ENCODE measurements around the gene WDR88. TPM values are rescaled to one million over a fixed set of nuclear protein-coding genes. Genes with fewer than 3 reads are reported as not detected.

Gene WDR88
- total and polyA plus RNA-seq, 10 of the 15 experiments (the other 5 are each of a cell fraction or from before 2014, with no cell fraction given) = 0.19 to 0.34 TPM; not detected in 8

DNA sequence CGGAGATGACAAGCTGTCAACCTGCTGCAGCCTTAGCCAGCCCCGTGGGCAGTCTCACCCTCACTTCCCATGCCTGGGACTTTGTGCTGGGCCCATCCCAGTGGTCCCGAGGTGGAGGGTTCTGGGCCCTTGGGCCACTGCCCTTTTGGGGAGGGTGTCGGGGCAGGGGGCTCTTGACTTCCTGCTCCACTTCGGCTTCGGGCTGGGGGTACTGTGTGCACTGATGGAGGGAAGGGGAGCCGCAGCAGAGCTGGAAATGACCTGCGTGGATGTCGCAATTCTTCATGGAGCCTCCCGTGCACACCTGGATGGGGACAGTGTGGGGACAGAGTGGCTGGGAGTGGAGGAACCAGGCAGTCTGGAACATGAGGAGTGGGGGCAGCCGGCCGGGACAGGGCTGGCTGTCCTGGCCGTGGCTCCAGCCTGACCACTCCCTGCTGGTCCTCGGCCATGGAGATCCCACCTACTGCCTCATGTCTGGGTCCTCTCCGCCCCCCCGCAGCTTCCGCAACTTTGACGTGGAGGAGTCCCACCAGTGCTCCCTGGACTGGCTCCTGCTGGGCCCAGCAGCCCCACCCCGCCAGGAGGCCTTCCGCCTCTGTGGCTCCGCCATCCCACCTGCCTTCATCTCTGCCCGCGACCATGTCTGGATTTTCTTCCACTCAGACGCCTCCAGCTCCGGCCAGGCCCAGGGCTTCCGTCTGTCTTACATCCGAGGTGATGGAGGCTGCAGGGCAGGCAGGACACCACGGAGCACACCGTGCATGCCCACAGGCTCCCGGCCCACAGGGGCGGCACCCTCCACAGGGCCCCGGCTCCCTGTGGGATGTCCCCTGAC lies 72.4 kb downstream of the WDR88 start:
- ATAC-seq (no peak), DNase-seq (ENCODE audit: low read depth, low spot score) (no peak), FAIRE-seq (no peak)
- Histone ChIP-seq H4K20me1 (ENCODE audit: control insufficient read depth, insufficient read depth) (no peaks in the 10 kb centered on the region), H3K27me3 (replicated peaks in 1 of 2; ENCODE audit: control insufficient read depth in 2 of 2, insufficient read depth in 2 of 2, low read length in 1 of 2) (no peaks in the 10 kb centered on the region), H3K9me3 (replicated peaks; ENCODE audit: control insufficient read depth, insufficient read depth, low read length) (no peaks in the 10 kb centered on the region), H2AFZ (ENCODE audit: control insufficient read depth, low read depth, low read length) (no peak overlapping the region), H3K4me3 (no peak overlapping the region), H3K9ac (ENCODE audit: control insufficient read depth, insufficient read depth, low read length) (no peak overlapping the region), H3K36me3 (ENCODE audit: control insufficient read depth in 2 of 2, insufficient read depth in 2 of 2, low read length in 1 of 2) (no peaks in the 10 kb centered on the region), H3K4me2 (ENCODE audit: control insufficient read depth, insufficient read depth) (no peak overlapping the region), H3K79me2 (ENCODE audit: control insufficient read depth, insufficient read depth, low read length) (no peaks in the 10 kb centered on the region), H3K27ac (ENCODE audit: control insufficient read depth, insufficient read depth) (no peak overlapping the region), H3K4me1 (ENCODE audit: control insufficient read depth, insufficient read depth, low read length) (no peaks in the 10 kb centered on the region)
- SMC1A ChIA-PET (ENCODE audit: uncharacterized antibody, unreplicated experiment) = interaction anchor here (0.6 kb wide), 1 partner anchor 896 kb away, joined by 3 read pairs; no protein-coding TSS in a partner anchor
- in situ Hi-C loops (cut with MboI) (no loop called here), intact Hi-C loops (cut with micrococcal nuclease; ENCODE audit: unreplicated experiment) (no loop called here)
- POLR2A ChIA-PET = no interaction called here
- TF ChIP-seq FOXM1 (IDR thresholded peaks at IDR 0.05; ENCODE audit: low read depth, low read length) (no peak), BCL11A (IDR thresholded peaks at IDR 0.05; ENCODE audit: low read depth, low read length) (no peak), ZNF384 (IDR thresholded peaks at IDR 0.05; ENCODE audit: borderline replicate concordance, low read depth, low read length) (no peak), HDGF (IDR thresholded peaks at IDR 0.05) (no peak), RB1 (IDR thresholded peaks at IDR 0.05; ENCODE audit: borderline replicate concordance) (no peak), SREBF1 (IDR thresholded peaks at IDR 0.05; ENCODE audit: low read length) (no peak), IRF3 (IDR thresholded peaks at IDR 0.05) (no peak)
- TF ChIP-seq, protein P1, sequence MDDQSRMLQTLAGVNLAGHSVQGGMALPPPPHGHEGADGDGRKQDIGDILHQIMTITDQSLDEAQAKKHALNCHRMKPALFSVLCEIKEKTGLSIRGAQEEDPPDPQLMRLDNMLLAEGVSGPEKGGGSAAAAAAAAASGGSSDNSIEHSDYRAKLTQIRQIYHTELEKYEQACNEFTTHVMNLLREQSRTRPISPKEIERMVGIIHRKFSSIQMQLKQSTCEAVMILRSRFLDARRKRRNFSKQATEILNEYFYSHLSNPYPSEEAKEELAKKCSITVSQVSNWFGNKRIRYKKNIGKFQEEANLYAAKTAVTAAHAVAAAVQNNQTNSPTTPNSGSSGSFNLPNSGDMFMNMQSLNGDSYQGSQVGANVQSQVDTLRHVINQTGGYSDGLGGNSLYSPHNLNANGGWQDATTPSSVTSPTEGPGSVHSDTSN (IDR thresholded peaks at IDR 0.05; ENCODE audit: insufficient replicate concordance, low read depth, low read length) = no peak
- TF ChIP-seq, protein P2, sequence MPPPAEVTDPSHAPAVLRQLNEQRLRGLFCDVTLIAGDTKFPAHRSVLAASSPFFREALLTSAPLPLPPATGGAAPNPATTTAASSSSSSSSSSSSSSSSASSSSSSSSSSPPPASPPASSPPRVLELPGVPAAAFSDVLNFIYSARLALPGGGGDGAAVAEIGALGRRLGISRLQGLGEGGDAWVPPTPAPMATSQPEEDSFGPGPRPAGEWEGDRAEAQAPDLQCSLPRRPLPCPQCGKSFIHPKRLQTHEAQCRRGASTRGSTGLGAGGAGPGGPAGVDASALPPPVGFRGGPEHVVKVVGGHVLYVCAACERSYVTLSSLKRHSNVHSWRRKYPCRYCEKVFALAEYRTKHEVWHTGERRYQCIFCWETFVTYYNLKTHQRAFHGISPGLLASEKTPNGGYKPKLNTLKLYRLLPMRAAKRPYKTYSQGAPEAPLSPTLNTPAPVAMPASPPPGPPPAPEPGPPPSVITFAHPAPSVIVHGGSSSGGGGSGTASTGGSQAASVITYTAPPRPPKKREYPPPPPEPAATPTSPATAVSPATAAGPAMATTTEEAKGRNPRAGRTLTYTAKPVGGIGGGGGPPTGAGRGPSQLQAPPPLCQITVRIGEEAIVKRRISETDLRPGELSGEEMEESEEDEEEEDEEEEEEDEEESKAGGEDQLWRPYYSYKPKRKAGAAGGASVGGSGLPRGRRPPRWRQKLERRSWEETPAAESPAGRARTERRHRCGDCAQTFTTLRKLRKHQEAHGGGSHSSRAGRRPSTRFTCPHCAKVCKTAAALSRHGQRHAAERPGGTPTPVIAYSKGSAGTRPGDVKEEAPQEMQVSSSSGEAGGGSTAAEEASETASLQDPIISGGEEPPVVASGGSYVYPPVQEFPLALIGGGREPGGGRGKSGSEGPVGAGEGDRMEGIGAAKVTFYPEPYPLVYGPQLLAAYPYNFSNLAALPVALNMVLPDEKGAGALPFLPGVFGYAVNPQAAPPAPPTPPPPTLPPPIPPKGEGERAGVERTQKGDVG (CRISPR knock-in tag; IDR thresholded peaks at IDR 0.05) = no peak
- BruUV-seq (replicated peaks) = no TSS peak
- CTCF ChIA-PET = no interaction called here
- WGBS (ENCODE audit: insufficient coverage, insufficient replicate concordance, low lambda C conversion rate, missing lambda C conversion rate) = 47% methylated on average over 32 of the region's 32 CpGs
- RAD21 ChIA-PET (ENCODE audit: unreplicated experiment) = no interaction called here

All from GM12878 (cell line).